NCI-H1930 (cell line): ENCODE data around the gene PFKFB4.

Source experiments
- DNase-seq, 2 experiments: peaks; one replicate each; lab custom pipeline; 2025; lab: John Stamatoyannopoulos, UW

The PFKFB4 gene

DNA sequence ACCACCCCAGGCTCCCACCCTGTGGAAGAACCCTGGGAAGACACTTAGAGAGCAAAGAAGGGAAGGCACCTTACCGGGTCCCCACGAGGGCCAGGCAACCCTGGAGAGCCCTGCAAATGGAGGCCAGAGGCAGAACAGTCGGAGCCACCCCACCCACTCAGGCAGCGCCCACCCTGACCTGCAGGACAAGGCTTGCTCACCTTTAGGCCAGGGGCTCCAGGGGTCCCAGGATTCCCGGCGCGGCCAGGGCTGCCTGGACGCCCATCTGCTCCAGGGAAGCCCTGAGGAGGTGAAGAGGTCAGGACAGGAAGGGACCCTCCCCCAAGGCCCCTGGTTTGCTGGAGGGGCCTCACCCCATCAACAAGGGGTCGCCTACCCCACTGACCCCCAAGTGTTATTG, 28.2 kb upstream of the PFKFB4 start:
- no peak for DNase-seq

GRCh38 chr3:48581621-48582481, 25.2 kb upstream of the PFKFB4 start:
- DNase-seq = no peak

DNA sequence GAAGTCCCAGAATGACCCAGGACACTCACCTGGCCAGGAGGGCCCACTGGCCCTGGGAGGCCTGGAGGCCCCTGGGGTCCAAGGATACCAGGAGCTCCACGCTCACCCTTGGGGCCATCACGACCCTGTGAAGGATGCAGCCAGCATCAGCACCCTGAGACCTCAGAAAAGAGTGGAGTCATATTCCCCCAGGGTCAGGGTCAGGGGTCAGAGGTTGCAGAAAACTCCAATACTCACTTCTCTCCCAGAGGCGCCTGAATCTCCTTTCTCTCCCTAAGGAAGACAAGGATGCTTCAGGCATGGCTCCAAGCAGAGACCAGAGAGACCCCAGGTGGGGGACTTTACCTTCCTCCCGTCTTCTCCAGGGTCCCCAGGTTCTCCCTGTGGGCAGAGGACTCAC, 20.0 kb upstream of the PFKFB4 start:
- no peak for DNase-seq

DNA sequence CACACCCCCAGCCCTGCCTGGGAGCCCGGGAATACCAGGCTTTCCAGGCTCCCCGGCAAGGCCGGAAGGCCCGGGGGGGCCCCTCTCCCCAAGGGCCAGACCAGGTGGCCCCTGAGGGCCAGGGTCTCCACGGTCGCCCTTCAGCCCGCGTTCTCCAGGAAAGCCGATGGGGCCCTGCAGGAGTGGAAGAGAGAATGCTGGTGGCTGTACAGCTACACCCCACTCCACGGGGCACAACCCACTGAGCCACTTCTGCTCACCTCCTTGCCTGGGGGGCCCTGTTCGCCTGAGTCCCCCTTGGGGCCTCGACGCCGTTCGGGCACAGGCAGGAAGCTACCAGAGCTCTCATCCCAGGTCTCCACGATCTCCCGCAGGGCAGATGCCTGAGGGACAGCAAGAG, 18.8 kb upstream of the PFKFB4 start:
- DNase-seq = no peak

DNA sequence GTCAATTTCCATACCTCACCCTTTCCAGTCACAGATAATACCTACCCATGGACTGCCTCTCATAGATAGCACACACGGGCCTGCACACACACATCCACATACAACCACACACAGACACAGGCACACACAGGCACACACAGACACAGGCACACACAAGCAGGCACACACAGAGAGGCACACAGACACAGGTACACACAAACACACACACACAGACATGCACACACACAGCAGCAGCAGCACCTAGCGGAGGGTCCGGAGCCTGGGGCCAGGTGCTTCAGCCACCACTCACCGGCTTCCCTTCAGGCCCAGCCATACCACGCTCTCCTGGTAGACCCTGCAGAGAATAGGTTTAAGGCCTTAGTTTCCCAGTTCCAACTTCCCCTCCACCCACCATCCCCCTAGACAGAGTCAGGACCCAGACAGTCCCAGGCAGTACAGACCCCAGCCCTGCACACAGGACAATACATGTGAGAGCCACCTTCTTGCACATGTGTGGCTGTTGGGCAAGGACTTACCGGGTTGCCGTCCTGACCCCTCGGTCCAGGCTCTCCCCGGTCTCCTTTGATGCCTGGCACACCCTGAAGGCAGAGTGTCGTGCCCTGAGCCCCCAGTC, 17.5 kb upstream of the PFKFB4 start:
- no peak for DNase-seq

DNA sequence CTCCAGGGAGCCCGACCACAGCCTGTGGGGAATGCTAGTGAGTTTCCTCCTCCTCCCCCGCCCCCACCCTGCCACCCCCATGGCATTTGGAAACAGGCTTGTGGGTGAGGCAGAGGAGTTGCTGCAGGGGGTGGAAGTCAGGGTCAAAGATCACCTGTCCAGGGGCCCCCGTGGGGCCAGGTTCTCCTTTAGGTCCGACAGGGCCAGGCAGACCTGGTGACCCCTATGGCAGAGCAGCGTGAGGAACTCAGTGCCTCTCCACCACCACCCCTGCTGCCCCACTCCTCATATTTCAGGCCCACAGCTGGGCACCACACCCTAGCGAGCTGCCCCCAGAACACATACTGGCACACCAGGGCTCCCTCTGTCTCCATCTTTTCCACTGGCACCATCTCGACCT, 15.9 kb upstream of the PFKFB4 start:
- no peak for DNase-seq

GRCh38 chr3:48571938-48572337, 15.3 kb upstream of the PFKFB4 start:
- DNase-seq = no peak

- no peak for DNase-seq
Measured at GRCh38 chr3:48569808-48570450, 13.3 kb upstream of the PFKFB4 start.

GRCh38 chr3:48569400-48569799, 12.8 kb upstream of the PFKFB4 start:
- no peak for DNase-seq

DNA sequence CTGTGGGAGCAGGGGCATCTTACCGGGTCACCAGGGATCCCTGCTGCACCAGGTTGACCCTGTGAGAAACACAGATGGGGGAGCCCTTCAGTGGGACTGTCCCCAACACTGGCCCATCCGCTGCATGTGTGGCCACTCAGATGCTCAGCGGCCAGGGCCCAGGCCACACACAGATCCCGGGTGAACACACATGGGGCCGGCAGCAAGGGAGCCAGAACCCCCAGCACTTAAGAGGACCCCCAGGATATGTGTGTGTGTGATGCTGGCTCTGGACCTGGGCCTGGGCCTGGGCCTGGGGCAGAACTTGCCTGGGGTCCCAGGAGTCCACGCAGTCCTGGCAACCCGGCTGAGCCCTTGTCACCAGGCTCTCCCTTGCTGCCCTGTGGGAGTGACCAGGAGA, 11.9 kb upstream of the PFKFB4 start:
- no peak for DNase-seq

DNA sequence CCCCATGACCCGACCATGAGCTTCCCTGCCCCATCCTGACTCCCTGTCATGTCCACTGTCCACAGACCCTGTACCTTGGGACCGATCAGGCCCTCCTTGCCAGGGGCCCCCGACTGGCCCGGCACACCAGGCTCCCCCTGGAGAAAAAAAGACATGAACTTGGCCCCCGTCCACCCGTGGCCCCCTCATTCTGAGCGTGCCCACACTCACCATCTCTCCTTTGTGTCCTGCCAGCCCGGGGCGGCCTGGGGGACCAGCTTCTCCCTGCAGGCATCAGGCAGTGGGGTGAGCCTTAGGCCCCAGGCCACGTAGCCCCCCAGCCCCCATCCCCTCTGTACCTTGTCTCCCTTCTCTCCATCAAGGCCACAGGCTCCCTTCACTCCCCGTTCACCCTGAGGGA, 10.9 kb upstream of the PFKFB4 start:
- DNase-seq = no peak

- no peak for DNase-seq
Measured at GRCh38 chr3:48567090-48567489, 10.5 kb upstream of the PFKFB4 start.

GRCh38 chr3:48566401-48566760, 9.8 kb upstream of the PFKFB4 start:
- DNase-seq = no peak

- no peak for DNase-seq
Measured at GRCh38 chr3:48565591-48566400, 9.2 kb upstream of the PFKFB4 start.

DNA sequence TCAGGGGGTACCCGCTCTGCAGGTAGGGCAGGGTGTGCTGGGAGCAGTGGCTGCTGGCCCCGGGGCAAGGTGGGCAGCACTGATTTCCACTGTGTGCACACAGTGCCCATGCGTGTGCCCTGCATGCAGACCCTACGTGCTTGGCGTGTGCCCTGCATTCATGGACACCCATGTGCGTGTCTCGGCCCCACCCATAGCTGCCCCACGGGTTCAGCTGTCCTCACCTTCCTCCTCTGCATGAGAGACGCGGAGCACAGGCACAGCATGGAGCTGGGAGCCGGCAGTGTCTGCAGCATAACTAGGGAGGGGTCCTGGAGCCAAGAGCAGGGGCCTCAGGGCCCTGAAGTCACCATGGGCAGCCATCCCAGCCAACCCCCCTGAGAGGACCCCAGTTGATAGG, 8.6 kb upstream of the PFKFB4 start:
- no peak for DNase-seq

- DNase-seq = no peak
Measured at GRCh38 chr3:48564667-48565066, 8.1 kb upstream of the PFKFB4 start.

DNA sequence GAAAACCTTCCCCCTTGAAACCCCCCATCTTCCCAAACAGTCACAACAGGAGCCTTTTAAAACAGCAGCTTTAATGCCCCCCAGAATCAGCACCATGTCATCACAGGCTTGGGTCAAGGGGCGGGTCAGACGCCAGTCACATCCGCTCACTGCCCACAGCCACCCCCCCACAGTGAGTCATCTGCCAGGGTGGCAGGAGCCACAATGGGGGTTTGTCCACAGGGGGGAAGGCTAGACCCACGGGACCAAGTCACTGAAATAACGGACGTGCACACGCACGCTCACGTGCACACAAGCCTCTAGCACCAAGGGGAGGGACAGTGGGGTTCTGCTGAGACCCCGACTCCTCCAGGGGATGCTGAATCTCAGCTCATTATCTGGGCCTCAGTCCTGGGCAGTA, 7.4 kb upstream of the PFKFB4 start:
- DNase-seq = no peak

DNA sequence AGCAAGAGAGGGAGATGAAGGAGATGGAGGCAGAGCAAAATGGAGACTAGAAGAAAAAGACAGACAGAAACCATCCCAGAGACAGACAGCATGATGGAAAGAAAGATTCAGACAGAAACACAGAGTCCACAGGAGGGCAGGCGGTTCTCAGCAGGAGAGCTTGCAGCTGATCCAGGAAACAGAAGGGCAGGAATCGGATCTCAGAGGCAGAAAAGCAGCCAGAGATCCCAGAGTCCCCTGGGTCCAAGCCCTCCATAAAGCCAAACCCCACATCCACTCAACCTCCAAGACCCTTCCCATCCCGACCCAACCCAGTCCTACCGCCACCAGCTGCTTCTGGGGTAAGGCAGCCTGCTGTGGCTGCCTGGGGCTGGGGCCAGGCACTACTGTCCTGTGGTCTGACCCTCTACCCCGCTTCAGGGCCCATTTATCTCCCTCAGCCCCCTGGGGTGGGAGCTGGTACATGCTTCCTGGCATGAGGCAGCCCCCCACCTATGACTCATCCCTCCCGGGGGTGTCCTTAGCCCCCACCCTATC, 6.8 kb upstream of the PFKFB4 start, which contains the start of gene UCN2:
Gene UCN2, minus strand, starts transcription at position 400 of the 537 bp plus-strand sequence. CDS start 657 bp downstream, outside the sequence.
- DNase-seq = no peak

DNA sequence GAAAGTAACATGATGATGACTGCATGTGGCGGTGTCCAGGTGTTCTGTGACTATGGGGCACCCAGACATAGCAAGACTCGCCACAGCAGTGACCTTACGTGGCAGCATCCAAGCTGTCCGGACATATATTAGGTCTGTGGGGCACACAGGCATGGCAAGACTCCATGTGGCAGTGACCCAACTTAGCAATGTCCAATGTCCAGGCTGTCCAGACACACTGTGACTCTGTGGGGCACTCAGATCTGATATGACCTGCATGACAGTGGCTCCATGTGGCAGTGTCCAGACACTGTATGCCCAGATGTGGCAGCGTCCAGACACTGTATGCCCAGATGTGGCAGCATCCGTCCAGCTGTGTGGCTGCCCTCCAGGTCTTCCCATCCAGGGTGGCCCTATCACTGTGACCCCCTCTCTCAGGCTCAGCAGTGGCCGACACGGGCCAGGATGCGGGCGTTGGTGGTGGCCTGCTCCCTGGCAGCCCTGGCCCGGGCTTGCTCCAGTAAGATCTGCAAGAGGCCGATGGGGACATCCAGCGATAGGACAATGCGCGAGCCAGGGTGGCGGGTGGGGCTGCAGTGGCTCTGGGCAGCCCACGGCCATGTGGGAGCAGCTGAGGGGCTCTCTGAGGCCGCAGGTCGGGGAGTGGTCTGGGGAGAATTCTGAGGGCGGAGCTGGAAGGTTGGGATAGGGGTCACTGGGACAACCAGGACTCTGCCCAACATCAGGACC, 5.9 kb upstream of the PFKFB4 start:
- no peak for DNase-seq

- DNase-seq = no peak
Measured at GRCh38 chr3:48561045-48561736, 4.6 kb upstream of the PFKFB4 start.

- DNase-seq = no peak
Measured at GRCh38 chr3:48560648-48561018, 4.0 kb upstream of the PFKFB4 start.
